HepG2 (cell line): ENCODE measurements around the gene KAT2A. TPM values are rescaled to one million over a fixed set of nuclear protein-coding genes. Genes with fewer than 3 reads are reported as not detected.

Experiments used
- ATAC-seq: fragments of 200-7000 bp; cut with Tn5 transposase; 3 replicates; pipeline ENCODE4 v1.9.1; 2020; ENCODE audit warnings: mild to moderate bottlenecking, moderate library complexity
- BruUV-seq: library from RNA; stranded (reverse); fragments of 400-500 nt; replicated peaks from 2 replicates; lab custom pipeline; 2021; lab: Mats Ljungman, UMichigan
- CTCF ChIA-PET: fragments of 300-600 bp; formaldehyde crosslinking; extraction: SDS; loops from one replicate; lab custom pipeline; 2021; ENCODE audit warnings: low total read pairs, inconsistent platforms, low intra/inter-chr PET ratio; lab: Yijun Ruan, JAX
- POLR2A ChIA-PET: fragments of 350-600 bp; sonication (Branson Sonifier 250); formaldehyde crosslinking; loops from one replicate; lab custom pipeline; 2020; ENCODE audit warnings: antibody characterized with exemption, inconsistent platforms; lab: Yijun Ruan, JAX
- DNase-seq: peaks from one replicate; pipeline ENCODE4 v3.0.0-alpha.2; 2015; ENCODE audit warnings: low spot score
- FAIRE-seq: peaks from 3 replicates; lab custom pipeline; 2011; peaks lifted over from hg19 to GRCh38; lab: Jason Lieb, UNC
- H2AFZ ChIP-seq: one replicate; pipeline ENCODE4 v1.6.1; 2011; ENCODE audit warnings: low read length, inconsistent platforms
- H3K27ac ChIP-seq: fragments of 300-600 bp; 3 replicates; pipeline ENCODE4 v1.8.0; 2011; ENCODE audit warnings: mixed run types, mild to moderate bottlenecking, mixed read lengths, low read length, inconsistent platforms; ENCODE audit not compliant: insufficient read depth; ENCODE audit errors: extremely low read length
- H3K27me3 ChIP-seq, 2 experiments: fragments of 200-600 bp in 1 of 2; 2 replicates in 1 of 2; 3 replicates in 1 of 2; pipeline versions ENCODE4 v1.6.0 to v1.8.0; 2011; ENCODE audit warnings: low read length in 2 of 2, mild to moderate bottlenecking in 2 of 2, moderate library complexity in 2 of 2, inconsistent platforms in 1 of 2; ENCODE audit not compliant: insufficient read depth in 2 of 2, control insufficient read depth in 1 of 2
- H3K36me3 ChIP-seq, 2 experiments: fragments of 200-600 bp in 1 of 2; replicated peaks in 1 of 2; 2 replicates in 1 of 2; 3 replicates in 1 of 2; pipeline versions ENCODE4 v1.5.1 to v1.8.0; 2011; ENCODE audit warnings: low read length in 2 of 2, inconsistent platforms in 1 of 2; ENCODE audit not compliant: insufficient read depth in 2 of 2, control insufficient read depth in 1 of 2
- H3K4me1 ChIP-seq: 2 replicates; pipeline ENCODE4 v1.5.1; 2012; ENCODE audit warnings: low read length, inconsistent platforms; ENCODE audit not compliant: insufficient read depth
- H3K4me2 ChIP-seq: 2 replicates; pipeline ENCODE4 v1.6.0; 2011; ENCODE audit warnings: low read depth, low read length, inconsistent platforms
- H3K4me3 ChIP-seq, 3 experiments: fragments of 200-600 bp in 1 of 3; sonication (generic), shearing (Covaris generic) in 1 of 3; replicated peaks in 1 of 3; 2 replicates each; pipeline ENCODE4 v1.5.1; 2011 to 2016; ENCODE audit warnings: low read length in 3 of 3, inconsistent platforms in 2 of 3, low read depth in 2 of 3, mild to moderate bottlenecking in 2 of 3, control low read depth in 1 of 3, mixed read lengths in 1 of 3; ENCODE audit not compliant: insufficient read depth in 1 of 3
- H3K79me2 ChIP-seq: one replicate; pipeline ENCODE4 v1.6.1; 2011; ENCODE audit warnings: low read length, inconsistent platforms; ENCODE audit not compliant: insufficient read depth
- H3K9ac ChIP-seq: 2 replicates; pipeline ENCODE4 v1.6.0; 2011; ENCODE audit warnings: mild to moderate bottlenecking, low read depth, low read length, inconsistent platforms; ENCODE audit not compliant: insufficient read depth
- H3K9me3 ChIP-seq: 2 replicates; pipeline ENCODE4 v1.5.1; 2012; ENCODE audit warnings: mild to moderate bottlenecking, low read length
- H4K20me1 ChIP-seq: 2 replicates; pipeline ENCODE4 v1.6.0; 2011; ENCODE audit warnings: inconsistent platforms, mild to moderate bottlenecking, low read length, moderate library complexity; ENCODE audit not compliant: insufficient read depth
- CHCHD3 ChIP-seq: sonication (generic); formaldehyde crosslinking; IDR thresholded peaks from 2 replicates; pipeline ENCODE4 v1.8.0; 2022; ENCODE audit warnings: mild to moderate bottlenecking, missing genetic modification reagents, moderate library complexity
- EEA1 ChIP-seq: sonication (generic); formaldehyde crosslinking; IDR thresholded peaks from 2 replicates; pipeline ENCODE4 v1.5.1; 2020; ENCODE audit warnings: mild to moderate bottlenecking, missing genetic modification reagents, borderline replicate concordance
- GZF1 ChIP-seq: sonication (generic); formaldehyde crosslinking; IDR thresholded peaks from 2 replicates; pipeline ENCODE4 v1.5.1; 2020; ENCODE audit warnings: mild to moderate bottlenecking, missing genetic modification reagents
- MIXL1 ChIP-seq: IDR thresholded peaks from 2 replicates; pipeline ENCODE4 v1.6.1; 2016
- MTF2 ChIP-seq: sonication (generic); formaldehyde crosslinking; IDR thresholded peaks from 2 replicates; pipeline ENCODE4 v1.5.0; 2020; ENCODE audit warnings: missing genetic modification reagents, borderline replicate concordance
- PITX1 ChIP-seq: sonication (generic); formaldehyde crosslinking; IDR thresholded peaks from 2 replicates; pipeline ENCODE4 v1.5.1; 2020; ENCODE audit warnings: mild to moderate bottlenecking, missing genetic modification reagents
- SAP130 ChIP-seq: IDR thresholded peaks from 2 replicates; pipeline ENCODE4 v1.6.1; 2016; ENCODE audit warnings: low read depth
- SMC3 ChIP-seq: IDR thresholded peaks from 2 replicates; pipeline ENCODE4 v1.6.1; 2011; ENCODE audit warnings: low read length, improper control_type of control experiment
- SP1 ChIP-seq, 2 experiments: fragments of 450-650 bp in 1 of 2; sonication (generic) in 1 of 2; formaldehyde crosslinking in 1 of 2; IDR thresholded peaks; 2 replicates each; pipeline versions ENCODE4 v1.4.0 to v1.6.1; 2016 to 2020; ENCODE audit warnings: missing genetic modification reagents in 1 of 2
- SP5 ChIP-seq: IDR thresholded peaks from 2 replicates; pipeline ENCODE4 v1.6.1; 2016; ENCODE audit warnings: low read depth, borderline replicate concordance
- THAP11 ChIP-seq: IDR thresholded peaks from 2 replicates; pipeline ENCODE4 v1.6.1; 2016; ENCODE audit warnings: missing biosample characterization, missing genetic modification reagents
- YEATS2 ChIP-seq: sonication (generic); formaldehyde crosslinking; IDR thresholded peaks from 2 replicates; pipeline ENCODE4 v1.4.0; 2020; ENCODE audit warnings: missing genetic modification reagents, borderline replicate concordance
- ZBTB25 ChIP-seq: IDR thresholded peaks from 2 replicates; pipeline ENCODE4 v1.6.1; 2018; ENCODE audit warnings: missing genetic modification reagents
- ZBTB26 ChIP-seq: IDR thresholded peaks from 2 replicates; pipeline ENCODE4 v1.6.1; 2016; ENCODE audit warnings: missing compliant biosample characterization, missing genetic modification reagents, borderline replicate concordance
- ZEB1 ChIP-seq: IDR thresholded peaks from 2 replicates; pipeline ENCODE4 v1.6.1; 2012; ENCODE audit warnings: mild to moderate bottlenecking, low read depth, inconsistent platforms; ENCODE audit not compliant: insufficient replicate concordance
- ZNF205 ChIP-seq: IDR thresholded peaks from 2 replicates; pipeline ENCODE4 v1.6.1; 2018; ENCODE audit warnings: missing biosample characterization, missing genetic modification reagents
- ZNF598 ChIP-seq: sonication (generic); formaldehyde crosslinking; IDR thresholded peaks from 2 replicates; pipeline ENCODE4 v1.5.1; 2020; ENCODE audit warnings: mild to moderate bottlenecking, missing genetic modification reagents, borderline replicate concordance
- WGBS: methylation state at CpG from one replicate; pipeline ENCODE4 v1.1.6; 2017; ENCODE audit warnings: low lambda C conversion rate; 5-methylcytosine and 5-hydroxymethylcytosine counted together
- in situ Hi-C: cut with HindIII; loops from 2 replicates; pipeline ENCODE4 v1.10.0; 2017; ENCODE audit warnings: low pct_unique_long_range_greater_than_20kb; ENCODE audit not compliant: extremely low pct_ligation_motif_present
- intact Hi-C: fragments of 100-400 bp; cut with micrococcal nuclease; formaldehyde crosslinking; loops from one replicate; pipeline ENCODE4 v1.10.0; 2022; ENCODE audit not compliant: unreplicated experiment
- polyA plus RNA-seq, 8 experiments: library from polyadenylated mRNA; depleted of rRNA in 3 of 8; stranded (reverse) in 7 of 8; unstranded in 1 of 8; fragments of >200 nt; fragmentation: Illumina TruSeq in 4 of 8; extraction: Trizol in 4 of 8; gene quantifications; 2 replicates each; pipeline versions ENCODE4 v1.2.1 to v1.2.3, GENCODE V29; 2011 to 2016; ENCODE audit warnings: low read depth in 4 of 8, missing spikeins in 1 of 8, mixed read lengths in 1 of 8; ENCODE audit not compliant: insufficient read depth in 1 of 8
- total RNA-seq, 5 experiments: library from RNA; depleted of rRNA; stranded (reverse); fragments of >200 nt; fragmentation: Illumina TruSeq; extraction: Trizol; gene quantifications; 2 replicates each; pipeline ENCODE4 v1.2.3, GENCODE V29; 2016; ENCODE audit warnings: low read depth in 1 of 5
- TF ChIP-seq, protein P1 (sequence below): sonication (generic); formaldehyde crosslinking; IDR thresholded peaks from 2 replicates; pipeline ENCODE4 v1.5.0; 2020; ENCODE audit warnings: mild to moderate bottlenecking, missing genetic modification reagents, moderate library complexity

Gene KAT2A
- total and polyA plus RNA-seq, 2 of the 13 experiments (the other 11 are each of a cell fraction or from before 2014, with no cell fraction given) = 29.1 to 90.4 TPM

- Histone ChIP-seq H4K20me1 (no peaks in the 10 kb centered on the region), H3K27ac (no peak overlapping the region), H3K4me2 (peak overlapping the region; percentile 92), H3K4me3 (peak overlapping the region; percentile 27 to 63 (median 27); a peak in 5 of 6 replicates), H3K27me3 (peaks cover 6 to 35% of the 10 kb centered on the region in 2 experiments; a peak in 4 of 5 replicates), H3K36me3 (no peaks in the 10 kb centered on the region), H3K9ac (peak overlapping the region; percentile 61), H3K79me2 (no peaks in the 10 kb centered on the region), H3K9me3 (no peaks in the 10 kb centered on the region), H3K4me1 (peaks cover 38% of the 10 kb centered on the region), H2AFZ (no peak overlapping the region)
- FAIRE-seq = peak; percentile 86
- no TSS peak for BruUV-seq
- WGBS = 27% methylated on average over 7 of the region's 14 CpGs
- POLR2A ChIA-PET = interaction anchor here (0.6 to 1.6 kb wide), 3 partner anchors 11 to 43 kb away, joined by 3 to 5 read pairs (median 3); no protein-coding TSS in a partner anchor
- intact Hi-C loops (loop anchor here (1.0 kb wide), 1 partner anchor 34 kb away; no protein-coding TSS in a partner anchor), in situ Hi-C loops (loop anchor here (5.0 kb wide), 1 partner anchor 34 kb away; no protein-coding TSS in a partner anchor)
- peak; percentile 79 for ATAC-seq
- CTCF ChIA-PET = interaction anchor here (1.4 to 7.0 kb wide), 3 partner anchors 34 to 139 kb away, joined by 9 to 125 read pairs (median 16); no protein-coding TSS in a partner anchor
- peak; percentile 65 for DNase-seq
- TF ChIP-seq YEATS2 (CRISPR knock-in tag) (peak; percentile 59; the same call in 1 of the 2 replicates), ZNF598 (peak; percentile 13; the same call in 1 of the 2 replicates), MTF2 (CRISPR knock-in tag) (peak; percentile 42; the same call in 1 of the 2 replicates), ZBTB25 (CRISPR knock-in tag) (0 out of 2 replicates have a peak, but pooled peaks have one; percentile 45), GZF1 (CRISPR knock-in tag) (no peak), ZNF205 (CRISPR knock-in tag) (no peak), ZEB1 (peak; percentile 25), SP5 (0 out of 2 replicates have a peak, but pooled peaks have one; percentile 32), MIXL1 (CRISPR knock-in tag) (peak; percentile 69; the same call in 1 of the 2 replicates), CHCHD3 (0 out of 2 replicates have a peak, but pooled peaks have one; percentile 27), THAP11 (CRISPR knock-in tag) (peak; percentile 55; the same call in 1 of the 2 replicates), EEA1 (CRISPR knock-in tag) (no peak), PITX1 (CRISPR knock-in tag) (0 out of 2 replicates have a peak, but pooled peaks have one; percentile 20), SP1 (IDR thresholded peaks at IDR 0.05) (no peak), SP1 (CRISPR knock-in tag; IDR thresholded peaks at IDR 0.05) (peak; percentile 47; the same call in 1 of the 2 replicates), SMC3 (peak; percentile 66), SAP130 (peak; percentile 36; the same call in 1 of the 2 replicates), ZBTB26 (CRISPR knock-in tag) (peak; percentile 64; the same call in 1 of the 2 replicates)
- TF ChIP-seq, protein P1, sequence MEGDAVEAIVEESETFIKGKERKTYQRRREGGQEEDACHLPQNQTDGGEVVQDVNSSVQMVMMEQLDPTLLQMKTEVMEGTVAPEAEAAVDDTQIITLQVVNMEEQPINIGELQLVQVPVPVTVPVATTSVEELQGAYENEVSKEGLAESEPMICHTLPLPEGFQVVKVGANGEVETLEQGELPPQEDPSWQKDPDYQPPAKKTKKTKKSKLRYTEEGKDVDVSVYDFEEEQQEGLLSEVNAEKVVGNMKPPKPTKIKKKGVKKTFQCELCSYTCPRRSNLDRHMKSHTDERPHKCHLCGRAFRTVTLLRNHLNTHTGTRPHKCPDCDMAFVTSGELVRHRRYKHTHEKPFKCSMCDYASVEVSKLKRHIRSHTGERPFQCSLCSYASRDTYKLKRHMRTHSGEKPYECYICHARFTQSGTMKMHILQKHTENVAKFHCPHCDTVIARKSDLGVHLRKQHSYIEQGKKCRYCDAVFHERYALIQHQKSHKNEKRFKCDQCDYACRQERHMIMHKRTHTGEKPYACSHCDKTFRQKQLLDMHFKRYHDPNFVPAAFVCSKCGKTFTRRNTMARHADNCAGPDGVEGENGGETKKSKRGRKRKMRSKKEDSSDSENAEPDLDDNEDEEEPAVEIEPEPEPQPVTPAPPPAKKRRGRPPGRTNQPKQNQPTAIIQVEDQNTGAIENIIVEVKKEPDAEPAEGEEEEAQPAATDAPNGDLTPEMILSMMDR (CRISPR knock-in tag) = peak; percentile 99
Measured at GRCh38 chr17:42101513-42102292, 19.5 kb downstream of the KAT2A start.
